ENCODE measurements around the gene ATP6V1B1.

Gene ATP6V1B1

DNA sequence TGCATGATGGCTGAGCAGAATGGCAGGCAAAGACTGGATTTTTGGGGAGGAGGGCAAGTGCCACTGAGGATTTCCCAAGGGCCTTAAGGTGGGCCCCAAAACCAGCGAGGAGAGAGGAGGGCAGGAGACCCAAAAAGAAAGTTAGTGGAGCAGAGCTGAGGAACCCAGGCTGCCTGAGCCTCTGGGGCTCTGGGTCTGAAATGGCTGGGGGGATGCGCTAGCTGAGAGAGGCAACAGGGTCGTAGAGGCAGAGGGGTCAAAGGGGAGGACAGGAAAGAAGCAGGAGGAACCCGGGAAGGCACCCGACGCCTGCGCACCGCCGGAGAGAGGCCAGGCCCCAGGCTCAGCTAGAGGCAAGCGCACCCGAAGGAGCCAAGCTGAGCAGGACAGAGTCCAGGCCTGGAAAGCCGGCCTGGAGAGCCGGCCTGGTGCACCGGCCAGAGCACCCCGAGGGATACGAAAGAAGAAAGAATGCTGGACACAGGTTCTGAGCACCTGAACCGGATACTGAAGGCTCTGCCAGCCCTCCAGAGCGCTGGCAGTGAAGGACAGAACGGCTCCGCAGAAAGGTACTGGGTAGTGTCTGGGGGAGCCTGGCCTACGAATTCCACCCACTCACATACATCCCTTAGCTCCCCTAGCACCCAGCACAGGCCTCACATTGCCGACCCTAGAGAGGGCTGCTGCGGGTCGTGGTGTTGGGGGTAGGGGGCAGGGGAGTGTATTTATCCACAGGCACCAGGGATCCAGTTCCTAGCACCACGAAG, 39.5 kb upstream of the ATP6V1B1 start:
- no peak overlapping the region for H3K4me3 Mint-ChIP-seq
- peaks cover 91% of the 10 kb centered on the region for H3K27me3 Mint-ChIP-seq
- H3K9me3 Mint-ChIP-seq = no peaks in the 10 kb centered on the region
- H3K4me1 Mint-ChIP-seq (ENCODE audit: low read depth) = peaks cover 4% of the 10 kb centered on the region
- no peak overlapping the region for H3K27ac Mint-ChIP-seq
- no peaks in the 10 kb centered on the region for H3K36me3 Mint-ChIP-seq (ENCODE audit: low read depth)

- H3K4me3 Mint-ChIP-seq = no peak overlapping the region
- no peaks in the 10 kb centered on the region for H3K9me3 Mint-ChIP-seq
- H3K27me3 Mint-ChIP-seq = peaks cover 90% of the 10 kb centered on the region
- H3K36me3 Mint-ChIP-seq (ENCODE audit: low read depth) = no peaks in the 10 kb centered on the region
- peaks cover 8% of the 10 kb centered on the region for H3K4me1 Mint-ChIP-seq (ENCODE audit: low read depth)
- H3K27ac Mint-ChIP-seq = no peak overlapping the region
Measured at GRCh38 chr2:70896765-70897202, 38.9 kb upstream of the ATP6V1B1 start.

DNA sequence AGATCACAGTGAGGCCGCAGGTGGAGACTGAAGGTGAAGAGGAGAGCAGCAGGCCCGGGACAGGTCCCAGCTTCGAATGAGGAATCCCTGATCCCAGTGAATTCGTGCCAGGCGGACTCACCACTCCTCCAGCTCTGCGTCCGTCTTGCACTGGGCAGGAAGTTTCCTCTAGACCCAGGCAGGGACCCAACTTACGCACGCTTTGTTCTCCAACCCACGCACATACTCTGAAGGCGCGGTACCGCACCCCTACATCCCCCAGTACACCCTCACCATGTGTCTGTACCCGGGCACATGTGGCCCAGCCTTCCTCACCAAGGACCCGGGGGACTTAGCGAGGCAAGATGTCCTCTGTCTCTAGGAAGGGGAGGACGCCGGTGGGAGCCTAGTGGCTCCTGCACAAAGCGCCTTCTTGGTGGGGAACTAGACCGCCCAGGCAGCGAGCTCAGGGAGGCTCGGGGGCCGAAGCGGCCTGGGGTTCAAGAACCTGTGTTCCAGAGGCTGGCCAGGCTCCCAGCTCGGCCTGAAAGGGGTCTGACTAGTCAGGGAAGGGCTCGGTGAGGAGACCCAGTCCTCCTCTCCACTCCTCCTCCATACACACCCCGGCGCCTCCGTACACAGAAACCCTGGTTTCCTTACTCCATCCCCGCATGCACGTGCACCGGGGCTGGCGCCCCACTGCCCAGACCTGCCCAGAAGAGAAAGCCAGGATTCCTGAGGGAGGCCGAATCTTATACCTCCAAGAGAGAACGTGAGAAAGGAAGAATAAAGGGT, 38.3 kb upstream of the ATP6V1B1 start:
- H3K27ac Mint-ChIP-seq = no peak overlapping the region
- peaks cover 8% of the 10 kb centered on the region for H3K4me1 Mint-ChIP-seq (ENCODE audit: low read depth)
- no peaks in the 10 kb centered on the region for H3K36me3 Mint-ChIP-seq (ENCODE audit: low read depth)
- H3K9me3 Mint-ChIP-seq = no peaks in the 10 kb centered on the region
- H3K27me3 Mint-ChIP-seq = peaks cover 90% of the 10 kb centered on the region
- no peak overlapping the region for H3K4me3 Mint-ChIP-seq

DNA sequence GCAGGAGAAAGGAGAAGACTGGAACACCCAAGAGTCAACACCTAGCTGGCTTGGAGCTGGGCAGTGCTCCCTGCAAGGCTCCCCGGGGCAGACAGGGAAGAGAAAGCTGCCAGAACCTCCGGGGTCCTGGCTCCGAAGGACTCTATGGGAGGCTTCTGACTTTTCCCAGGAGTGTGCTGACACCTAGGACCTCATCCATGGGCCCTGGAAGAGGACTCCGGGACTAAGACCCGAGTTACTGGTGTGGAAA, 37.8 kb upstream of the ATP6V1B1 start:
- Mint-ChIP-seq H3K36me3 (ENCODE audit: low read depth) (no peaks in the 10 kb centered on the region), H3K27me3 (peaks cover 90% of the 10 kb centered on the region), H3K4me3 (no peak overlapping the region), H3K4me1 (ENCODE audit: low read depth) (peaks cover 8% of the 10 kb centered on the region), H3K9me3 (no peaks in the 10 kb centered on the region), H3K27ac (no peak overlapping the region)

DNA sequence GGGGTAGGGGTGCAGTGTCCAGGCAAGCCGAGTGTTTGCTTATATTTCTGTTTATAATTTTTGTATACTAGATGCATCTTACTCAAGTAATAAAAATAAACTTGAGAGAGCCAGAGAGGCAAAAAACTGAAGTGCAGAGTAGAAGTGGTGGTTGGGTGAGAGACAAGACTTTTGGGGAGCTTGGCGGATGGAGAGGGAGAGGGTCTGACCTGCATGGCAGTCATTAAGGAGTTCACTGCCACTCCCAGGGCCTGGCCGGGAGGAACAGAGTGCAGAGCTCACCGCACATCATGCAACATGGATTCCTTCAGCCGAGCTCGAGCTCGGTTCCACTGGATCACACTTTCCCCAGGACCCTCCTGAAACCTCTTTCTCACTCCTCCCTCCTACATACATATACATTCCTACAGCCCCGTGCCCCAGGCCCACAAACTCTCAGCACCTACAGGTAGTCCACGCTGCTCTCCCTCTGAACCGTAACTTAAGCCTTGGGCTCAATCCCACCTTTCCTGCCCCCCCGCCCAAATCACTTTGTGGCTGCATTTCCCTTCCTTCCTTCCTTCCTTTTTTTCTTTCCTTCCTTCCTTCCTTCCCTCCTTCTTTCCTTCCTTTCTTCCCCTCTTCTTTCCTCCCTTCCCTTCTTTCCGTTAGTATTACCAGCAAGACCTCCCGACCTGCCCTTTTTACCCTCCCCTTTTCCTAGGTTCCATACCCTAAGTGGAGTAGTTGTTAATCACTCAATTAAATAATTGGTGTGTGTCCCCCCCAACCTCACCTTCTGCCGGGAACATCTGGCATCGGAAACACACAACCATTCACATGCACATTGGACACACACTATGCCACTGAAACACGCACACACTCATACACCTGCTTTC, 37.1 kb upstream of the ATP6V1B1 start:
- H3K27ac Mint-ChIP-seq = no peak overlapping the region
- H3K9me3 Mint-ChIP-seq = no peaks in the 10 kb centered on the region
- peaks cover 8% of the 10 kb centered on the region for H3K4me1 Mint-ChIP-seq (ENCODE audit: low read depth)
- no peak overlapping the region for H3K4me3 Mint-ChIP-seq
- H3K36me3 Mint-ChIP-seq (ENCODE audit: low read depth) = no peaks in the 10 kb centered on the region
- H3K27me3 Mint-ChIP-seq = peaks cover 92% of the 10 kb centered on the region

DNA sequence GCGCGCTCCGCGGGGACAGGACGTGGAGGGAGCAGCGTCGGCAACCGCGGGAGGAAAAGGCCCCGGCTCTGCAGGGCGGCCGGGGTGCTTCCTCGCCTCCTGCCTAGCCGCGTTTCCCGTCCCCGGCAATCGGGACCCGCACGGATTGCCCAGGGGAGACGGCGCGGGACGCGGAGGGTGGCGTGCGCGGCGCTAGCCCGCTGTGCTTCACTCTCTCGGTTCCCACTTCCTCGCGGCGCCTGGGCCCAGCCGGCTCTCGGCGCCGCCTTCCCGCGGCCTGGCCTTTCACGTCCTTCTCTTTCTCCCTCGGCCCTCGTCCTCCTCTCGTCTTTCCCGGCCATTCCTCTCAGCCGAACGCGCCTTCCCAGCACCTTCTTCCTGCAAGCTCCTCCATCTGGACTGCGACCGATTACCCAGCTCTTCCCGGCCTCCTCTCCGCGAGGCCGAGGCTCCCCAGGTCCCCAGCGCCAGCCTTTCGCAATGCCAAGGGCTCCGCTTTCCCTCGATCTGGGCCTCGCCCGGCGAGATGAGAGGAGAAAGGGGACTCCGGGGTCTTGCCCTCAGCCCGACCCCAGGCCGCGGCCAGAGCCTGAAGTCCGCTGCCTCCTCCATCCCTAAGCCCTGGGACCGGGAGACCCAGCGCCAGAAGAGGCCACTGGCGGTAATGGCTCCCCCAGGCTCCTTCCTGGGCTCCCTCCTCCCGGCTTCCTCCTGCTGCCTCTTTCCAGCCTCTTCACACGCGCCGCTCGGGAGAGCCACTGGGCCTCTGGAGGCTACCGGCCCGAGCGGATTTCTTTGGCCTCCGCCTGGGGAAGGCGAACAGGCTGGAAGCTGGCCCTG, 34.3 kb upstream of the ATP6V1B1 start:
- H3K27ac Mint-ChIP-seq = no peak overlapping the region
- peak overlapping the region; percentile 68 for H3K4me3 Mint-ChIP-seq
- H3K36me3 Mint-ChIP-seq (ENCODE audit: low read depth) = no peaks in the 10 kb centered on the region
- no peaks in the 10 kb centered on the region for H3K9me3 Mint-ChIP-seq
- H3K4me1 Mint-ChIP-seq (ENCODE audit: low read depth) = peaks cover 8% of the 10 kb centered on the region
- peaks cover 93% of the 10 kb centered on the region for H3K27me3 Mint-ChIP-seq

DNA sequence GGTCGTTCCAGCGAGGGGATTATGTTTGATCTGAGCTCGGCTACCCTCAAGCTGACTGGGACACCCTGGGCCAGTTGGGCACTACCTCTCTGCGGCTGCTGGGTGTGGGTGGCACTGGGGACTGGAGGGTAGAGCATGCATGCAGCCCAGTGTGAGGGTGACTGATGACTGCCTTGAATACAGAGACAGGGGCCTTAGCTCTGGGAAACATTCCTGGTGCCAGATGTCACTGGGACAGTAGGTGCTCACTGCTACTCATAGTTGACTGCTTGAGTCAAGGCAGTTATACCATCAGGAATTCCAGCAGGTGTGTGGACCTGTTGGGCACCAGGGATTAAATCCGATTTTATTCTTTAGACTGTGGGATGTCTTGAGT, 33.6 kb upstream of the ATP6V1B1 start:
- H3K27ac Mint-ChIP-seq = no peak overlapping the region
- no peak overlapping the region for H3K4me3 Mint-ChIP-seq
- no peaks in the 10 kb centered on the region for H3K36me3 Mint-ChIP-seq (ENCODE audit: low read depth)
- no peaks in the 10 kb centered on the region for H3K9me3 Mint-ChIP-seq
- peaks cover 13% of the 10 kb centered on the region for H3K4me1 Mint-ChIP-seq (ENCODE audit: low read depth)
- H3K27me3 Mint-ChIP-seq = peaks cover 94% of the 10 kb centered on the region

- Mint-ChIP-seq H3K27me3 (peaks cover 94% of the 10 kb centered on the region), H3K4me1 (ENCODE audit: low read depth) (peaks cover 18% of the 10 kb centered on the region), H3K4me3 (no peak overlapping the region), H3K9me3 (no peaks in the 10 kb centered on the region), H3K27ac (no peak overlapping the region), H3K36me3 (ENCODE audit: low read depth) (no peaks in the 10 kb centered on the region)
Measured at GRCh38 chr2:70902579-70902978, 33.1 kb upstream of the ATP6V1B1 start.

DNA sequence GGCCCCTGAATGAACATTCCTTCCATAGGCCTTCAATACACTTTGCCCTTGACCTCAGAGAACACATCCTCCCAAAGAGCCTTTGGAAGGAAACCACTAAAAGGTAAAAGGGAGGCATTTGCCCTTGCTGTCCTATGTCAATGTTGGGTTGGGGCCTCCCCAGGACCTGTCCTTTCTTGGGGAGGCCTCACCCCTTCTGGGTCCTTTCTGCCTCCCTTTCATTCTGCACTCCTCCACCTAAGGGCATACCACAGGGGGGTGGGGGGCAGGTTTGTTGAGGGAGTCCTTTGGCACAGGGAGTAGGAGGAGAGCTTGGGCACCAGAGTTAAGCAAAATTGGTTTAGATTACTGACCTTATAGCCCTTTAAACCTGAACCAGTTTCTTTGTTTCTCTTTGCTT, 32.5 kb upstream of the ATP6V1B1 start:
- Mint-ChIP-seq H3K4me1 (ENCODE audit: low read depth) (peaks cover 18% of the 10 kb centered on the region), H3K36me3 (ENCODE audit: low read depth) (no peaks in the 10 kb centered on the region), H3K4me3 (no peak overlapping the region), H3K27me3 (peaks cover 89% of the 10 kb centered on the region), H3K27ac (no peak overlapping the region), H3K9me3 (no peaks in the 10 kb centered on the region)

DNA sequence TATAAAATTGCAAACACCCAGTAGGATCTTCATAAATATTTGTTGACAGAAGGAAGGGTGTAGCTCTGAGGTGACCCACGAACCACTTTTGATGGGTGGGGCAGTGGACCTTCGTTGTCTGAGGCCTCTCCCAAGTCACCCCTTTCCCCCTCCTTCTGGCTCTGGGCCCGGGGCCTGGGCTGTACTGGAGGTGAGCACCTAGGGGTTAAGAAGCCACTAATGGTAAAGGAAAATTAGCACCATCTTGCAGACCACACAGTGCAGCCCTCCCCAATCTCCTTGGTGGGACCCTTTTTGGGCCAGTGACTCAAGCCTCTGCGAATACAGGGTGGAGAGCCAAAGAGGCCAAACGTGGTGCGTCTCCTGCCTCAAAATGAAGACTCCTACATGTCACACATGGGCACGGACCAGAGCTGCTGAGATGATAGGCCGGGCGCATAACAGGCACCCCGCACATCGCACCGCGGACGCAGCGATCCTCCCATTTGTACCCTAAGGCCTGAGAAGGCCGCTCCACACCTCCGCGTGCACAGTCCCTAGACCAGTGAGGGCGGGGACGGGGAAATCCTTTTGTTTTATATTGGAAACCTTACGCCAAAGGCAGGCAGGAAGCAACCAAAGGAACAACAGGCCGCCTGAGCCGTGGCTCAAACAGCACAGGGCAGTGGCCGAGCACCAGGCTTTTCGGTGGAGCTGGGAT, 31.9 kb upstream of the ATP6V1B1 start:
- no peak overlapping the region for H3K4me3 Mint-ChIP-seq
- no peaks in the 10 kb centered on the region for H3K36me3 Mint-ChIP-seq (ENCODE audit: low read depth)
- H3K27ac Mint-ChIP-seq = no peak overlapping the region
- peaks cover 18% of the 10 kb centered on the region for H3K4me1 Mint-ChIP-seq (ENCODE audit: low read depth)
- H3K9me3 Mint-ChIP-seq = no peaks in the 10 kb centered on the region
- peaks cover 89% of the 10 kb centered on the region for H3K27me3 Mint-ChIP-seq

GRCh38 chr2:70904371-70905216, 31.1 kb upstream of the ATP6V1B1 start:
- Mint-ChIP-seq H3K36me3 (ENCODE audit: low read depth) (no peaks in the 10 kb centered on the region), H3K4me3 (no peak overlapping the region), H3K9me3 (no peaks in the 10 kb centered on the region), H3K27me3 (peaks cover 83% of the 10 kb centered on the region), H3K27ac (no peak overlapping the region), H3K4me1 (ENCODE audit: low read depth) (peaks cover 18% of the 10 kb centered on the region)

DNA sequence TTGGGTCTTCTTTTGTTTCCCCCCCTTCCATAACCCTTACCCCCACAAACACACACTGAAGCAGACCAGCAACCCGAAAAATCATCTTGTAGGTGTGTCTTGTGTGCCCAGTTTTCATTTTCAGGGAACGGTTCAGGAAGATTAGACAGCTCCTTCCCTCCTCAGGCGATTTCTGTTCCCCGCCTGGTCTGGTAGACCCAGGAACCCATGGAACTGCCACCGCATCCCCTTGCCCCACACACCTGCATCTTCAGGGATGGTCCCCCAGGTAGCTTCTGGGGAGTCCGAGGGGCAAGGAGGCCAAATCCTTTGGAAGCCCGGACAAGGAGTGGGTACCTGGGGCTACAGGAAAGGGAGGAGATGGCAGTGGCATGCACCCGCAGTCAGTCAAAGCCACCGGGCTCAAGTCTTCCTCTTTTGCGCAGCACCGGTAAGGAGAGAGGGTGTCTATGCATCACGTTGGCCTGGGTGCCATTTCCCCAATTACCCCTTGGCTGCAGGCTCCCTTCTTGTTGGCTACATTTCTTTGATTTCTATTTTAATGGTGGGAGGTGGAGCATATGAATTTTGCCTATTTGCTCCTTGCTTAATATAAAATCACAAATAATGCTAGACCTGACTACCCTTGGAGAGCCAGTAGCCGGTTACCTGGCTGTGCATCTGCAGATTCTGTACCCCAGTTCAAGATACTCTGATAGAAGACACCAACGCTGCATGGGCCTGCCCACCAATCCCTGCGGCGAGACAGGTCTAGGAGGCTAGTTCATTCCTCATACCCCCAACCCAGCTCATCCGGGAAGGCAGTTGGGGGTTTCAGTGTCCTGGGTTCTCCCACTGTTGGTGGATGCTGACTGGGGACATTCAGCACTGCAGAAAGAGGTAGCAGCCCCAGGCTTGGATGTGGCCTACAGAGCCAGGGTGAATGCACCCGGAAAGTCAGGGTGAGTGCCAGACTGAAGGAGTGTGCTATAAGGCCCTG, 30.0 kb upstream of the ATP6V1B1 start:
- Mint-ChIP-seq H3K36me3 (ENCODE audit: low read depth) (no peaks in the 10 kb centered on the region), H3K4me1 (ENCODE audit: low read depth) (peaks cover 17% of the 10 kb centered on the region), H3K27me3 (peaks cover 80% of the 10 kb centered on the region), H3K9me3 (no peaks in the 10 kb centered on the region), H3K4me3 (no peak overlapping the region), H3K27ac (no peak overlapping the region)

All from stimulated activated naive CD8-positive, alpha-beta T cell treated with anti-CD3 and anti-CD28 coated beads, Interleukin-15, Interleukin-2, amounts not matched to agents 100 ng/mL and 50 ng/mL, for 24 hours (primary cell).